GM23248 (cell line): Measurements from ENCODE around the gene BSCL2. TPM values are rescaled to one million over a fixed set of nuclear protein-coding genes. Genes with fewer than 3 reads are reported as not detected.
A peak's percentile ranks its signal among the peaks of the same experiment; 100 is the strongest.

Experiments
- DNase-seq: peaks from one replicate; pipeline ENCODE4 v3.0.0-alpha.2; 2015
- H2AFZ ChIP-seq: fragments of 200-600 bp; sonication (generic); 2 replicates; pipeline ENCODE4 v1.6.1; 2016; ENCODE audit warnings: antibody characterized with exemption
- H3F3A ChIP-seq: fragments of 200-600 bp; sonication (generic); 2 replicates; pipeline ENCODE4 v1.6.1; 2016; ENCODE audit warnings: mild to moderate bottlenecking, antibody characterized with exemption, mixed run types; ENCODE audit not compliant: insufficient read depth
- H3K27ac ChIP-seq: fragments of 200-600 bp; sonication (generic); 2 replicates; pipeline ENCODE4 v1.5.1; 2016; ENCODE audit warnings: mild to moderate bottlenecking
- H3K27me3 ChIP-seq: fragments of 200-600 bp; sonication (generic); replicated peaks from 2 replicates; pipeline ENCODE4 v1.6.1; 2016; ENCODE audit warnings: mild to moderate bottlenecking; ENCODE audit not compliant: insufficient read depth
- H3K36me3 ChIP-seq: fragments of 200-600 bp; sonication (generic); 2 replicates; pipeline ENCODE4 v1.6.1; 2016; ENCODE audit warnings: low read depth, mild to moderate bottlenecking
- H3K4me1 ChIP-seq: fragments of 200-600 bp; sonication (generic); 2 replicates; pipeline ENCODE4 v1.6.1; 2016; ENCODE audit warnings: mild to moderate bottlenecking; ENCODE audit not compliant: insufficient read depth
- H3K4me2 ChIP-seq: fragments of 200-600 bp; sonication (generic); one replicate; pipeline ENCODE4 v1.6.1; 2016; ENCODE audit warnings: mild to moderate bottlenecking; ENCODE audit not compliant: unreplicated experiment
- H3K4me3 ChIP-seq: fragments of 200-600 bp; sonication (generic); 2 replicates; pipeline ENCODE4 v1.5.1; 2016; ENCODE audit warnings: mild to moderate bottlenecking
- H3K79me2 ChIP-seq: fragments of 200-600 bp; sonication (generic); 2 replicates; pipeline ENCODE4 v1.6.1; 2016; ENCODE audit warnings: mild to moderate bottlenecking; ENCODE audit not compliant: insufficient read depth
- H3K9ac ChIP-seq: fragments of 200-600 bp; sonication (generic); 2 replicates; pipeline ENCODE4 v1.6.1; 2016; ENCODE audit warnings: mild to moderate bottlenecking
- H3K9me2 ChIP-seq: fragments of 200-600 bp; sonication (generic); 2 replicates; pipeline ENCODE4 v1.6.1; 2016; ENCODE audit warnings: mixed run types, mild to moderate bottlenecking, moderate library complexity; ENCODE audit not compliant: insufficient read depth
- H3K9me3 ChIP-seq: fragments of 200-600 bp; sonication (generic); one replicate; pipeline ENCODE4 v1.6.1; 2017; ENCODE audit warnings: low read depth
- H4K20me1 ChIP-seq: fragments of 200-600 bp; sonication (generic); 2 replicates; pipeline ENCODE4 v1.6.0; 2016; ENCODE audit not compliant: insufficient read depth
- EZH2 ChIP-seq: fragments of 200-600 bp; sonication (generic); IDR thresholded peaks from 2 replicates; pipeline ENCODE4 v1.6.1; 2018; ENCODE audit warnings: antibody characterized with exemption, mild to moderate bottlenecking; ENCODE audit not compliant: insufficient read depth, poor library complexity, severe bottlenecking
- EZH2phosphoT487 ChIP-seq: fragments of 200-600 bp; sonication (generic); IDR thresholded peaks from 2 replicates; pipeline ENCODE4 v1.6.1; 2018; ENCODE audit warnings: antibody characterized with exemption, moderate library complexity, mild to moderate bottlenecking, low read depth; ENCODE audit not compliant: insufficient read depth
- WGBS, 2 experiments: methylation state at CpG; one replicate each; pipeline ENCODE4 v1.1.6; 2015 to 2017; ENCODE audit warnings: low lambda C conversion rate in 2 of 2, low coverage in 1 of 2; ENCODE audit errors: missing lambda C conversion rate in 2 of 2; 5-methylcytosine and 5-hydroxymethylcytosine counted together
- in situ Hi-C: fragments of 300-500 bp; cut with MboI; formaldehyde crosslinking; loops from 2 replicates; pipeline ENCODE4 v1.15.0; 2020
- polyA plus RNA-seq: library from polyadenylated mRNA; unstranded; fragments of >200 nt; fragmentation: Nextera tagmentation; extraction: Ambion mirVana; gene quantifications from 2 replicates; pipeline ENCODE4 v1.2.1, GENCODE V29; 2016
- total RNA-seq: library from RNA; depleted of rRNA; stranded (reverse); fragments of >200 nt; shearing (Covaris generic); gene quantifications from 2 replicates; pipeline ENCODE4 v1.2.3, GENCODE V29; 2014

Gene BSCL2
- total and polyA plus RNA-seq, 2 experiments from 2014 or later, result 51.0 to 74.5 TPM

DNA sequence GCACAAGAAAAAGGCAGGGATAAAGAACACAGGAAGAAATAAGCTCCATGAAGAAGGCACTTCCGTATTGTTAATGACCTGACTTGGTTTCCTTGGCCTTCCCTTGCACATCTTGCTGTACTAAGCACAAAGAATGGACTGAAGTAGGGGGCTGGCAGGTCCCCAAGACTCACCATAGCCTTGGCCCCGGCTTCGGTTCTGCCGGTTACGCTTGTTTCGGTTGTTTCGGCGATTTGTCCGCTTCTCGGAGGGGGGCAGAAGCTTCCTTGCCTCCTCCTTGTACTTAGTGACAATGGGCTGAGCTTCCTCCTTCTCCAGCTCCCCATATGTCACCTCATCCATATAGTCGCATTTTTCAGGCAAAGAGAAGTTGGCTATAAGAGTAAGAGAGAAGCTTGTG lies 9.6 kb upstream of the BSCL2 start:
- H3F3A ChIP-seq, result peaks cover 61% of the 10 kb centered on the region
- H3K27ac ChIP-seq, result no peak overlapping the region; the same call in 1 of the 2 replicates
- no peak overlapping the region for H3K4me3 ChIP-seq
- in situ Hi-C loops, result no loop called here
- H4K20me1 ChIP-seq, result no peaks in the 10 kb centered on the region
- no peaks in the 10 kb centered on the region for H3K9me3 ChIP-seq
- H3K27me3 ChIP-seq, result no peaks in the 10 kb centered on the region
- TF ChIP-seq EZH2 (no peak), EZH2phosphoT487 (no peak)
- peaks cover 78% of the 10 kb centered on the region for H3K36me3 ChIP-seq
- 0 out of 2 replicates have a peak, but pooled peaks cover 8% of the 10 kb centered on the region for H3K4me1 ChIP-seq
- peaks cover 88% of the 10 kb centered on the region for H3K79me2 ChIP-seq
- WGBS, 2 experiments, result 84 to 85% methylated on average over 11 of the region's 11 CpGs
- no peak overlapping the region for H2AFZ ChIP-seq
- no peak for DNase-seq
- H3K9me2 ChIP-seq, result no peaks in the 10 kb centered on the region
- no peak overlapping the region for H3K4me2 ChIP-seq
- H3K9ac ChIP-seq, result no peak overlapping the region

DNA sequence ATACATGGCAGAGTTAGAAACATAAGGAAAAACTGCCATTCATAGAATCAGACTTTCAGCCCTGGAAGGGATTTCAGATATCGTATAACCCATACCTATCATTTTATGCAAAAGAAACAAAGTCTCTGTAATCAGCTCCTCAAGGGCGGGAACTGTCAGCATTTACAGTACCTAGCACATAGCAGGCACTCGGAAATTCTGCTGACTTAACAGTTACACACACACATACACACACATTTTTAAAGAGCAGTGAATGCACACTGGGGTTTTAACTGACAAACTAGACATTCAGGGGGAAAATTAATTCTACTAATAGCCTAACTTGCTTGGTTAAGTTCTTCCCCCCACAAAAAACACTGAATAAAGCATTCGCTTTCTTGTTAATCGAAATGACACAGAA lies 9.0 kb upstream of the BSCL2 start:
- Histone ChIP-seq H3K9ac (no peak overlapping the region), H3K27ac (no peak overlapping the region; the same call in 1 of the 2 replicates), H3F3A (peaks cover 67% of the 10 kb centered on the region), H2AFZ (no peak overlapping the region), H3K4me3 (no peak overlapping the region), H3K79me2 (peaks cover 82% of the 10 kb centered on the region), H3K4me2 (no peak overlapping the region), H3K9me3 (no peaks in the 10 kb centered on the region), H3K27me3 (no peaks in the 10 kb centered on the region), H3K9me2 (no peaks in the 10 kb centered on the region), H3K36me3 (peaks cover 75% of the 10 kb centered on the region), H3K4me1 (0 out of 2 replicates have a peak, but pooled peaks cover 8% of the 10 kb centered on the region), H4K20me1 (no peaks in the 10 kb centered on the region)
- no peak for DNase-seq
- WGBS, 2 experiments, result 72 to 73% methylated on average over 5 of the region's 5 CpGs
- in situ Hi-C loops, result no loop called here
- TF ChIP-seq EZH2 (no peak), EZH2phosphoT487 (no peak)

- WGBS, 2 experiments, result 62 to 67% methylated on average over 24 of the region's 24 CpGs
- H3K27ac ChIP-seq, result no peak overlapping the region; the same call in 1 of the 2 replicates
- DNase-seq, result no peak
- H3K79me2 ChIP-seq, result peaks cover 74% of the 10 kb centered on the region
- no peaks in the 10 kb centered on the region for H3K9me3 ChIP-seq
- no peaks in the 10 kb centered on the region for H3K27me3 ChIP-seq
- no peak overlapping the region for H3K9ac ChIP-seq
- no peak for TF ChIP-seq EZH2
- in situ Hi-C loops, result no loop called here
- H3F3A ChIP-seq, result peaks cover 75% of the 10 kb centered on the region
- 0 out of 2 replicates have a peak, but pooled peaks cover 8% of the 10 kb centered on the region for H3K4me1 ChIP-seq
- no peak overlapping the region for H3K4me2 ChIP-seq
- no peaks in the 10 kb centered on the region for H3K9me2 ChIP-seq
- H4K20me1 ChIP-seq, result no peaks in the 10 kb centered on the region
- peaks cover 76% of the 10 kb centered on the region for H3K36me3 ChIP-seq
- H3K4me3 ChIP-seq, result no peak overlapping the region
- no peak overlapping the region for H2AFZ ChIP-seq
These were observed 8.2 kb upstream of the BSCL2 start for GRCh38 chr11:62715150-62716130.

- Histone ChIP-seq H3K79me2 (peaks cover 53% of the 10 kb centered on the region), H3K36me3 (peaks cover 60% of the 10 kb centered on the region), H3F3A (peaks cover 75% of the 10 kb centered on the region), H3K4me1 (peaks cover 9% of the 10 kb centered on the region), H4K20me1 (no peaks in the 10 kb centered on the region), H3K9ac (no peak overlapping the region), H3K9me3 (no peaks in the 10 kb centered on the region), H3K27ac (peak overlapping the region; percentile 18; the same call in 1 of the 2 replicates), H3K4me3 (no peak overlapping the region), H3K27me3 (no peaks in the 10 kb centered on the region), H3K9me2 (no peaks in the 10 kb centered on the region), H3K4me2 (no peak overlapping the region), H2AFZ (no peak overlapping the region)
- in situ Hi-C loops, result no loop called here
- WGBS, 2 experiments, result 94 to 98% methylated on average over 2 of the region's 2 CpGs
- TF ChIP-seq EZH2phosphoT487 (no peak), EZH2 (no peak)
- DNase-seq, result no peak
These were observed 6.1 kb upstream of the BSCL2 start for GRCh38 chr11:62713343-62713742.
